PC-3 (cell line): ENCODE measurements around the gene UNC5C. TPM values are rescaled to one million over a fixed set of nuclear protein-coding genes. Genes with fewer than 3 reads are reported as not detected.
A peak's percentile ranks its signal among the peaks of the same experiment; 100 is the strongest.

Experiments
- ATAC-seq: fragments of 200-7000 bp; cut with Tn5 transposase; 2 replicates; pipeline ENCODE4 v1.9.1; 2020; ENCODE audit warnings: mild to moderate bottlenecking, moderate library complexity
- BruUV-seq: library from RNA; stranded (reverse); fragments of 400-500 nt; replicated peaks from 2 replicates; lab custom pipeline; 2021; lab: Mats Ljungman, UMichigan
- CTCF ChIA-PET: fragments of 300-600 bp; sonication (Branson Sonifier 250); formaldehyde crosslinking; loops from one replicate; lab custom pipeline; 2022; ENCODE audit warnings: antibody characterized with exemption; lab: Charles Lee
- POLR2A ChIA-PET: fragments of 300-600 bp; sonication (Branson Sonifier 250); formaldehyde crosslinking; loops from one replicate; lab custom pipeline; 2022; ENCODE audit warnings: antibody characterized with exemption; ENCODE audit not compliant: unreplicated experiment; lab: Charles Lee
- DNase-seq: peaks from one replicate; pipeline ENCODE4 v3.0.0-alpha.2; 2015
- H2AFZ ChIP-seq: fragments of 300-600 bp; sonication (generic); 2 replicates; pipeline ENCODE4 v1.6.0; 2016; ENCODE audit warnings: antibody characterized with exemption, low read length
- H3F3A ChIP-seq: fragments of 300-600 bp; sonication (generic); one replicate; pipeline ENCODE4 v1.6.0; 2017; ENCODE audit warnings: antibody characterized with exemption, low read length, control low read depth, mild to moderate bottlenecking; ENCODE audit not compliant: unreplicated experiment
- H3K27ac ChIP-seq: fragments of 300-600 bp; sonication (generic); 2 replicates; pipeline ENCODE4 v1.5.1; 2016; ENCODE audit warnings: mild to moderate bottlenecking, low read length
- H3K27me3 ChIP-seq: fragments of 300-600 bp; sonication (generic); 2 replicates; pipeline ENCODE4 v1.6.1; 2016; ENCODE audit warnings: low read length, mixed read lengths
- H3K36me3 ChIP-seq: fragments of 300-600 bp; sonication (generic); 2 replicates; pipeline ENCODE4 v1.6.1; 2016; ENCODE audit warnings: low read depth, mixed run types, low read length, mixed read lengths
- H3K4me1 ChIP-seq: fragments of 300-600 bp; sonication (generic); 2 replicates; pipeline ENCODE4 v1.5.1; 2016; ENCODE audit warnings: low read length; ENCODE audit not compliant: insufficient read depth
- H3K4me2 ChIP-seq: fragments of 300-600 bp; sonication (generic); 2 replicates; pipeline ENCODE4 v1.6.0; 2016; ENCODE audit warnings: low read length
- H3K4me3 ChIP-seq: fragments of 300-600 bp; sonication (generic); 2 replicates; pipeline ENCODE4 v1.5.1; 2016; ENCODE audit warnings: mild to moderate bottlenecking, low read length, mixed read lengths
- H3K79me2 ChIP-seq: fragments of 300-600 bp; sonication (generic); 2 replicates; pipeline ENCODE4 v1.6.1; 2017; ENCODE audit warnings: low read length, mixed read lengths
- H3K9ac ChIP-seq: fragments of 300-600 bp; sonication (generic); 2 replicates; pipeline ENCODE4 v1.6.0; 2016; ENCODE audit warnings: mild to moderate bottlenecking, low read length
- H3K9me2 ChIP-seq: fragments of 300-600 bp; sonication (generic); replicated peaks from 2 replicates; pipeline ENCODE4 v1.6.1; 2016; ENCODE audit warnings: mixed run types, low read length, mixed read lengths
- H3K9me3 ChIP-seq: fragments of 300-600 bp; sonication (generic); 2 replicates; pipeline ENCODE4 v1.6.1; 2016; ENCODE audit warnings: low read length, mixed read lengths
- H4K20me1 ChIP-seq: fragments of 300-600 bp; sonication (generic); 2 replicates; pipeline ENCODE4 v1.6.1; 2016; ENCODE audit warnings: low read length, mixed read lengths
- CTCF ChIP-seq: fragments of 300-600 bp; sonication (generic); conservative IDR thresholded peaks from 2 replicates; pipeline ENCODE4 v1.5.1; 2017; ENCODE audit warnings: antibody characterized with exemption, low read depth, mild to moderate bottlenecking, low read length
- EZH2 ChIP-seq: fragments of 300-600 bp; sonication (generic); IDR thresholded peaks from one replicate; pipeline ENCODE4 v1.6.1; 2017; ENCODE audit warnings: antibody characterized with exemption, mild to moderate bottlenecking, low read length; ENCODE audit not compliant: unreplicated experiment
- EZH2phosphoT487 ChIP-seq: fragments of 300-600 bp; sonication (generic); IDR thresholded peaks from 2 replicates; pipeline ENCODE4 v1.6.1; 2018; ENCODE audit warnings: mild to moderate bottlenecking, antibody characterized with exemption, low read length, borderline replicate concordance
- intact Hi-C: fragments of 100-400 bp; cut with micrococcal nuclease; formaldehyde crosslinking; loops from 2 replicates; pipeline ENCODE4 v1.9.0; 2023
- total RNA-seq: library from RNA; depleted of rRNA; stranded (reverse); fragments of >200 nt; gene quantifications from 2 replicates; pipeline ENCODE4 v1.2.3, GENCODE V29; 2014

The UNC5C gene
- total RNA-seq, 1 experiment from 2014 or later: not detected

GRCh38 chr4:95507147-95507546 is 41.6 kb downstream of the UNC5C start:
- H3K36me3 ChIP-seq: no peaks in the 10 kb centered on the region
- no peak overlapping the region for H3K9ac ChIP-seq
- no TSS peak for BruUV-seq
- no peaks in the 10 kb centered on the region for H3K79me2 ChIP-seq
- H3K27me3 ChIP-seq: no peaks in the 10 kb centered on the region
- H2AFZ ChIP-seq: no peak overlapping the region
- ChIA-PET CTCF (no interaction called here), POLR2A (no interaction called here)
- no peaks in the 10 kb centered on the region for H3F3A ChIP-seq
- TF ChIP-seq CTCF: no peak
- TF ChIP-seq EZH2phosphoT487: no peak
- TF ChIP-seq EZH2: no peak
- H3K9me3 ChIP-seq: no peaks in the 10 kb centered on the region
- no peaks in the 10 kb centered on the region for H4K20me1 ChIP-seq
- H3K4me3 ChIP-seq: no peak overlapping the region
- intact Hi-C loops: no loop called here
- no peak overlapping the region for H3K27ac ChIP-seq
- H3K4me2 ChIP-seq: no peak overlapping the region
- no peak for ATAC-seq
- H3K9me2 ChIP-seq: no peaks in the 10 kb centered on the region
- no peak for DNase-seq
- H3K4me1 ChIP-seq: peaks cover 10% of the 10 kb centered on the region

GRCh38 chr4:95506264-95506663 is 42.5 kb downstream of the UNC5C start:
- Histone ChIP-seq H3K9ac (no peak overlapping the region), H3K4me1 (peaks cover 10% of the 10 kb centered on the region), H2AFZ (no peak overlapping the region), H3K79me2 (no peaks in the 10 kb centered on the region), H3K4me3 (no peak overlapping the region), H3F3A (no peaks in the 10 kb centered on the region), H3K9me3 (no peaks in the 10 kb centered on the region), H3K27me3 (no peaks in the 10 kb centered on the region), H3K36me3 (no peaks in the 10 kb centered on the region), H3K4me2 (no peak overlapping the region), H3K9me2 (no peaks in the 10 kb centered on the region), H4K20me1 (no peaks in the 10 kb centered on the region), H3K27ac (no peak overlapping the region)
- BruUV-seq: no TSS peak
- DNase-seq (peak; percentile 56), ATAC-seq (no peak)
- TF ChIP-seq EZH2phosphoT487 (no peak), CTCF (no peak), EZH2 (no peak)
- intact Hi-C loops: no loop called here
- ChIA-PET CTCF (no interaction called here), POLR2A (no interaction called here)

GRCh38 chr4:95505799-95506198 is 43.0 kb downstream of the UNC5C start:
- no peak for ATAC-seq
- H3K4me1 ChIP-seq: peaks cover 6% of the 10 kb centered on the region

More at GRCh38 chr4:95505799-95506198, 43.0 kb downstream of the UNC5C start:
- Histone ChIP-seq H3K27me3 (no peaks in the 10 kb centered on the region), H3K9me3 (no peaks in the 10 kb centered on the region), H3K9ac (no peak overlapping the region), H4K20me1 (no peaks in the 10 kb centered on the region), H3K27ac (no peak overlapping the region), H3K4me2 (no peak overlapping the region), H3K4me3 (no peak overlapping the region), H3F3A (no peaks in the 10 kb centered on the region), H3K79me2 (no peaks in the 10 kb centered on the region), H2AFZ (no peak overlapping the region), H3K36me3 (no peaks in the 10 kb centered on the region), H3K9me2 (no peaks in the 10 kb centered on the region)
- TF ChIP-seq EZH2phosphoT487: no peak
- TF ChIP-seq CTCF: no peak
- TF ChIP-seq EZH2: no peak
- intact Hi-C loops: no loop called here
- CTCF ChIA-PET: no interaction called here
- no TSS peak for BruUV-seq
- no peak for DNase-seq
- POLR2A ChIA-PET: no interaction called here
